ENCODE results near the gene ALDOA.
"Not testable (repeated sequence)": the region's sequence is repeated elsewhere in the genome, so short reads cannot be mapped to it uniquely, and the experiment has no call there.

ALDOA gene
- long read RNA-seq, transcript ALDOA-206 (9 exons, 1,550 nt), result minor isoform, 669 of 5,258 reads
- long read RNA-seq, transcript ALDOA-209 (9 exons, 1,579 nt), result major isoform, 4,568 of 5,258 reads
- long read RNA-seq, partial matches to known transcripts, result 1 of 5,258 reads
- long read RNA-seq, other reads (novel, unspliced or antisense), result 9 of 5,258 reads

GRCh38 chr16:30065102-30065942, at the start of gene ALDOA:
TSS of gene ALDOA (plus strand) at chr16:30065760. CDS start at chr16:30066898, 1,138 bp downstream.
- TF ChIP-seq CTCF (IDR thresholded peaks at IDR 0.05; ENCODE audit: insufficient read depth, low read length) (no peak), GABPA (IDR thresholded peaks at IDR 0.05; ENCODE audit: low read depth) (peak; percentile 68; the same call in 1 of the 2 replicates), REST (IDR thresholded peaks at IDR 0.05; ENCODE audit: insufficient replicate concordance, low read depth) (peak; percentile 70), POLR2AphosphoS5 (IDR thresholded peaks at IDR 0.05; ENCODE audit: low read depth) (peak; percentile 90; the same call in 1 of the 2 replicates), SPI1 (IDR thresholded peaks at IDR 0.05; ENCODE audit: borderline replicate concordance, low read depth) (peak; percentile 92)
- Histone ChIP-seq H3K27ac (replicated peaks) (peak within 1 kb of the TSS; percentile 94), H3K27me3 (ENCODE audit: insufficient read depth, poor library complexity, severe bottlenecking) (no peaks in the 10 kb centered on the region), H3K4me3 (replicated peaks; ENCODE audit: insufficient read depth, low read length) (peak within 1 kb of the TSS; percentile 98)
- peak; percentile 93 to 99 for DNase-seq (ENCODE audit: low read depth in 1 of 2, low spot score in 1 of 2)

GRCh38 chr16:30016555-30017276, 48.8 kb upstream of the ALDOA start:
- Histone ChIP-seq H3K27ac (replicated peaks) (no peak overlapping the region), H3K27me3 (ENCODE audit: insufficient read depth, poor library complexity, severe bottlenecking) (no peaks in the 10 kb centered on the region), H3K4me3 (replicated peaks; ENCODE audit: insufficient read depth, low read length) (no peak overlapping the region)
- TF ChIP-seq POLR2AphosphoS5 (IDR thresholded peaks at IDR 0.05; ENCODE audit: low read depth), result no peak
- TF ChIP-seq SPI1 (IDR thresholded peaks at IDR 0.05; ENCODE audit: borderline replicate concordance, low read depth), result no peak
- no peak for TF ChIP-seq CTCF (IDR thresholded peaks at IDR 0.05; ENCODE audit: insufficient read depth, low read length)
- TF ChIP-seq GABPA (IDR thresholded peaks at IDR 0.05; ENCODE audit: low read depth), result no peak
- no peak for TF ChIP-seq REST (IDR thresholded peaks at IDR 0.05; ENCODE audit: insufficient replicate concordance, low read depth)
- no peak for DNase-seq (ENCODE audit: low read depth in 1 of 2, low spot score in 1 of 2)

GRCh38 chr16:30017277-30017656, 48.3 kb upstream of the ALDOA start:
- no peak for DNase-seq (ENCODE audit: low read depth in 1 of 2, low spot score in 1 of 2)
- Histone ChIP-seq H3K4me3 (replicated peaks; ENCODE audit: insufficient read depth, low read length) (no peak overlapping the region), H3K27me3 (ENCODE audit: insufficient read depth, poor library complexity, severe bottlenecking) (no peaks in the 10 kb centered on the region), H3K27ac (replicated peaks) (no peak overlapping the region)
- no peak for TF ChIP-seq CTCF (IDR thresholded peaks at IDR 0.05; ENCODE audit: insufficient read depth, low read length)
- no peak for TF ChIP-seq POLR2AphosphoS5 (IDR thresholded peaks at IDR 0.05; ENCODE audit: low read depth)
- no peak for TF ChIP-seq GABPA (IDR thresholded peaks at IDR 0.05; ENCODE audit: low read depth)
- TF ChIP-seq REST (IDR thresholded peaks at IDR 0.05; ENCODE audit: insufficient replicate concordance, low read depth), result no peak
- no peak for TF ChIP-seq SPI1 (IDR thresholded peaks at IDR 0.05; ENCODE audit: borderline replicate concordance, low read depth)

GRCh38 chr16:30017937-30018336, 47.6 kb upstream of the ALDOA start:
- not testable (repeated sequence) for DNase-seq (ENCODE audit: low read depth in 1 of 2, low spot score in 1 of 2); H3K4me3 ChIP-seq (replicated peaks; ENCODE audit: insufficient read depth, low read length); H3K27me3 ChIP-seq (ENCODE audit: insufficient read depth, poor library complexity, severe bottlenecking); H3K27ac ChIP-seq (replicated peaks)
